Uterus (tissue), 2 donors: ENCODE data around the gene HNRNPL.

Source experiments
- CTCF ChIP-seq, 4 experiments: fragments of 200-600 bp in 2 of 4; fragments of 450-650 bp in 2 of 4; sonication (generic) in 2 of 4; IDR thresholded peaks; one replicate each; pipeline ENCODE4 v1.5.1; 2016 to 2019; ENCODE audit warnings: antibody characterized with exemption in 4 of 4, mild to moderate bottlenecking in 2 of 4, moderate library complexity in 1 of 4
- POLR2A ChIP-seq, 2 donors: fragments of 450-650 bp; IDR thresholded peaks; one replicate each; pipeline ENCODE4 v1.6.1; 2016; ENCODE audit warnings: antibody characterized with exemption in 2 of 2, mild to moderate bottlenecking in 1 of 2, moderate library complexity in 1 of 2

GRCh38 chr19:38837656-38838121 lies 12.1 kb downstream of the HNRNPL start:
- no peak for TF ChIP-seq CTCF (IDR thresholded peaks at IDR 0.05)
- no peak for TF ChIP-seq POLR2A (IDR thresholded peaks at IDR 0.05)
